ENCODE measurements around the gene FOXL2. TPM values are rescaled to one million over a fixed set of nuclear protein-coding genes. Genes with fewer than 3 reads are reported as not detected.

Gene FOXL2
- total and polyA plus RNA-seq, 2 of the 13 experiments (the other 11 are each of a cell fraction or from before 2014, with no cell fraction given): not detected

DNA sequence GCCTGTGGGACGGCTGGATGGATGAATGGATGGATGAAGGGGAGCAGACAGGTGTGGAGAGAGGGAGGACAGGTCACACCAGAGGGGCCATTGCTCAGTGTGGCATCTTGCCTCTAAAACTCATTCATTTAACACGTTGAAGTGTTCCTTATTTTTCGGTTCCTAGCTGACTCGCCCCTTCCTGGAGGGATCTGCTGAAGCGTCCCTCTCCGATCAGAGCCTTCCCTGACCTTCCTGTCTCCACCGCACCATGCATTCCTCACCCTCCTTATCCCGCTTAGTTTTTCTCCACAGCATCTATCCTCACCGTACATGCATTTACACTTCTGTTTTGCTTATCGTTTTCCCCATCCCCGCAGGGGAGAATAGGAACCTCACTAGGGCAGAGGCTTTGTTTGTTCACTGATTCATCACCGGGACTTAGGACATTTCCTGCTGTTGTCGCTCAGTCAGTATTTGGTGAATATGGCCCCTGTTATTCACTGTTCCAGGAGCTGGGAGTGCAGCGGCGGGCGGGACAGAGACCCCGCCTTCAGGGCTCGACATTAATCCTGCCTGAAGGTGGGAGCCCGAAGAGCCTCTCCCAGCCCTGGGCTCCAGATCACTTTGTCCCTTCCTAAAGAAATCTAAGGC is 32.0 kb downstream of the FOXL2 start (continued):
- TF ChIP-seq, protein P1, sequence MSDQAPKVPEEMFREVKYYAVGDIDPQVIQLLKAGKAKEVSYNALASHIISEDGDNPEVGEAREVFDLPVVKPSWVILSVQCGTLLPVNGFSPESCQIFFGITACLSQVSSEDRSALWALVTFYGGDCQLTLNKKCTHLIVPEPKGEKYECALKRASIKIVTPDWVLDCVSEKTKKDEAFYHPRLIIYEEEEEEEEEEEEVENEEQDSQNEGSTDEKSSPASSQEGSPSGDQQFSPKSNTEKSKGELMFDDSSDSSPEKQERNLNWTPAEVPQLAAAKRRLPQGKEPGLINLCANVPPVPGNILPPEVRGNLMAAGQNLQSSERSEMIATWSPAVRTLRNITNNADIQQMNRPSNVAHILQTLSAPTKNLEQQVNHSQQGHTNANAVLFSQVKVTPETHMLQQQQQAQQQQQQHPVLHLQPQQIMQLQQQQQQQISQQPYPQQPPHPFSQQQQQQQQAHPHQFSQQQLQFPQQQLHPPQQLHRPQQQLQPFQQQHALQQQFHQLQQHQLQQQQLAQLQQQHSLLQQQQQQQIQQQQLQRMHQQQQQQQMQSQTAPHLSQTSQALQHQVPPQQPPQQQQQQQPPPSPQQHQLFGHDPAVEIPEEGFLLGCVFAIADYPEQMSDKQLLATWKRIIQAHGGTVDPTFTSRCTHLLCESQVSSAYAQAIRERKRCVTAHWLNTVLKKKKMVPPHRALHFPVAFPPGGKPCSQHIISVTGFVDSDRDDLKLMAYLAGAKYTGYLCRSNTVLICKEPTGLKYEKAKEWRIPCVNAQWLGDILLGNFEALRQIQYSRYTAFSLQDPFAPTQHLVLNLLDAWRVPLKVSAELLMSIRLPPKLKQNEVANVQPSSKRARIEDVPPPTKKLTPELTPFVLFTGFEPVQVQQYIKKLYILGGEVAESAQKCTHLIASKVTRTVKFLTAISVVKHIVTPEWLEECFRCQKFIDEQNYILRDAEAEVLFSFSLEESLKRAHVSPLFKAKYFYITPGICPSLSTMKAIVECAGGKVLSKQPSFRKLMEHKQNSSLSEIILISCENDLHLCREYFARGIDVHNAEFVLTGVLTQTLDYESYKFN (CRISPR knock-in tag; conservative IDR thresholded peaks at IDR 0.05): peak; percentile 82
- TF ChIP-seq RXRB (CRISPR knock-in tag; IDR thresholded peaks at IDR 0.05; ENCODE audit: borderline replicate concordance): peak; percentile 82; the same call in 1 of the 2 replicates
- peak; percentile 61; the same call in 1 of the 2 replicates for TF ChIP-seq ZNF878 (CRISPR knock-in tag; IDR thresholded peaks at IDR 0.05)
- peak; percentile 14; the same call in 1 of the 2 replicates for TF ChIP-seq ZNF12 (CRISPR knock-in tag; IDR thresholded peaks at IDR 0.05)
- peak; percentile 76; the same call in 1 of the 2 replicates for TF ChIP-seq KDM4B (CRISPR knock-in tag; IDR thresholded peaks at IDR 0.05)
- peak; percentile 26; the same call in 1 of the 2 replicates for TF ChIP-seq SIX1 (CRISPR knock-in tag; IDR thresholded peaks at IDR 0.05; ENCODE audit: borderline replicate concordance)
- no peak; the same call in 1 of the 2 replicates for TF ChIP-seq SPEN (CRISPR knock-in tag; IDR thresholded peaks at IDR 0.05; ENCODE audit: low read depth)
- peak; percentile 44; the same call in 1 of the 2 replicates for TF ChIP-seq FOXO1 (CRISPR knock-in tag; IDR thresholded peaks at IDR 0.05)
- TF ChIP-seq ZNF598 (CRISPR knock-in tag; IDR thresholded peaks at IDR 0.05; ENCODE audit: borderline replicate concordance): no peak
- TF ChIP-seq, protein P2, sequence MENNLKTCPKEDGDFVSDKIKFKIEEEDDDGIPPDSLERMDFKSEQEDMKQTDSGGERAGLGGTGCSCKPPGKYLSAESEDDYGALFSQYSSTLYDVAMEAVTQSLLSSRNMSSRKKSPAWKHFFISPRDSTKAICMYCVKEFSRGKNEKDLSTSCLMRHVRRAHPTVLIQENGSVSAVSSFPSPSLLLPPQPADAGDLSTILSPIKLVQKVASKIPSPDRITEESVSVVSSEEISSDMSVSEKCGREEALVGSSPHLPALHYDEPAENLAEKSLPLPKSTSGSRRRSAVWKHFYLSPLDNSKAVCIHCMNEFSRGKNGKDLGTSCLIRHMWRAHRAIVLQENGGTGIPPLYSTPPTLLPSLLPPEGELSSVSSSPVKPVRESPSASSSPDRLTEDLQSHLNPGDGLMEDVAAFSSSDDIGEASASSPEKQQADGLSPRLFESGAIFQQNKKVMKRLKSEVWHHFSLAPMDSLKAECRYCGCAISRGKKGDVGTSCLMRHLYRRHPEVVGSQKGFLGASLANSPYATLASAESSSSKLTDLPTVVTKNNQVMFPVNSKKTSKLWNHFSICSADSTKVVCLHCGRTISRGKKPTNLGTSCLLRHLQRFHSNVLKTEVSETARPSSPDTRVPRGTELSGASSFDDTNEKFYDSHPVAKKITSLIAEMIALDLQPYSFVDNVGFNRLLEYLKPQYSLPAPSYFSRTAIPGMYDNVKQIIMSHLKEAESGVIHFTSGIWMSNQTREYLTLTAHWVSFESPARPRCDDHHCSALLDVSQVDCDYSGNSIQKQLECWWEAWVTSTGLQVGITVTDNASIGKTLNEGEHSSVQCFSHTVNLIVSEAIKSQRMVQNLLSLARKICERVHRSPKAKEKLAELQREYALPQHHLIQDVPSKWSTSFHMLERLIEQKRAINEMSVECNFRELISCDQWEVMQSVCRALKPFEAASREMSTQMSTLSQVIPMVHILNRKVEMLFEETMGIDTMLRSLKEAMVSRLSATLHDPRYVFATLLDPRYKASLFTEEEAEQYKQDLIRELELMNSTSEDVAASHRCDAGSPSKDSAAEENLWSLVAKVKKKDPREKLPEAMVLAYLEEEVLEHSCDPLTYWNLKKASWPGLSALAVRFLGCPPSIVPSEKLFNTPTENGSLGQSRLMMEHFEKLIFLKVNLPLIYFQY (CRISPR knock-in tag; IDR thresholded peaks at IDR 0.05; ENCODE audit: borderline replicate concordance): no peak
- TF ChIP-seq JUNB (CRISPR knock-in tag; IDR thresholded peaks at IDR 0.05; ENCODE audit: borderline replicate concordance): peak; percentile 78
- TF ChIP-seq SAP130 (CRISPR knock-in tag; IDR thresholded peaks at IDR 0.05; ENCODE audit: low read depth): peak; percentile 71
- TF ChIP-seq ELF1 (CRISPR knock-in tag; IDR thresholded peaks at IDR 0.05): no peak; the same call in 1 of the 2 replicates
- peak; percentile 53; the same call in 1 of the 2 replicates for TF ChIP-seq DPF2 (CRISPR knock-in tag; IDR thresholded peaks at IDR 0.05; ENCODE audit: borderline replicate concordance, low read depth)
- TF ChIP-seq ZNF317 (CRISPR knock-in tag; IDR thresholded peaks at IDR 0.05): peak; percentile 78
- TF ChIP-seq EP300 (IDR thresholded peaks at IDR 0.05; ENCODE audit: low read depth in 2 of 2, low read length in 2 of 2): peak in 1 of 2 experiments; percentile 69; a peak in 2 of 4 replicates
- TF ChIP-seq EP300 (CRISPR knock-in tag; IDR thresholded peaks at IDR 0.05; ENCODE audit: borderline replicate concordance): peak; percentile 52
- TF ChIP-seq NR2F6 (IDR thresholded peaks at IDR 0.05): no peak
- peak; percentile 45 for TF ChIP-seq NR2F6 (CRISPR knock-in tag; IDR thresholded peaks at IDR 0.05)
- TF ChIP-seq NFYC (CRISPR knock-in tag; IDR thresholded peaks at IDR 0.05): no peak
- TF ChIP-seq TARDBP (CRISPR knock-in tag; IDR thresholded peaks at IDR 0.05): 0 out of 2 replicates have a peak, but pooled peaks have one; percentile 56
